Ishikawa (cell line): ENCODE measurements around the gene LAS1L.

Source experiments
- CEBPB ChIP-seq: IDR thresholded peaks from 2 replicates; pipeline ENCODE4 v1.6.1; 2012
- CREB1 ChIP-seq: IDR thresholded peaks from 2 replicates; pipeline ENCODE4 v1.6.1; 2012; ENCODE audit warnings: low read depth
- EGR1 ChIP-seq: IDR thresholded peaks from 2 replicates; pipeline ENCODE4 v1.6.1; 2012
- EP300 ChIP-seq: IDR thresholded peaks from 2 replicates; pipeline ENCODE4 v1.6.1; 2012; ENCODE audit warnings: borderline replicate concordance
- FOXM1 ChIP-seq: IDR thresholded peaks from 2 replicates; pipeline ENCODE4 v1.6.1; 2012; ENCODE audit warnings: low read depth, borderline replicate concordance
- NFIC ChIP-seq: IDR thresholded peaks from 2 replicates; pipeline ENCODE4 v1.6.1; 2012
- RAD21 ChIP-seq: IDR thresholded peaks from 2 replicates; pipeline ENCODE4 v1.6.1; 2012; ENCODE audit warnings: low read depth
- TAF1 ChIP-seq: IDR thresholded peaks from 2 replicates; pipeline ENCODE4 v1.6.1; 2012; ENCODE audit warnings: low read depth, mild to moderate bottlenecking
- TCF12 ChIP-seq: IDR thresholded peaks from 2 replicates; pipeline ENCODE4 v1.6.1; 2012; ENCODE audit warnings: low read depth
- TEAD4 ChIP-seq: IDR thresholded peaks from 2 replicates; pipeline ENCODE4 v1.6.1; 2012
- YY1 ChIP-seq: IDR thresholded peaks from 2 replicates; pipeline ENCODE4 v1.6.1; 2012; ENCODE audit warnings: low read depth
- ZBTB7A ChIP-seq: IDR thresholded peaks from 2 replicates; pipeline ENCODE4 v1.6.1; 2012; ENCODE audit warnings: low read depth
- TF ChIP-seq, protein P1 (sequence below): IDR thresholded peaks from 2 replicates; pipeline ENCODE4 v1.6.1; 2012
- TF ChIP-seq, protein P2 (sequence below): IDR thresholded peaks from 2 replicates; pipeline ENCODE4 v1.6.1; 2012; ENCODE audit warnings: low read depth, mild to moderate bottlenecking
- TF ChIP-seq, protein P3 (sequence below): IDR thresholded peaks from 2 replicates; pipeline ENCODE4 v1.6.1; 2012

Gene LAS1L

GRCh38 chrX:65488495-65488894 is 46.1 kb downstream of the LAS1L start:
- TF ChIP-seq TCF12: no peak
- TF ChIP-seq, protein P1, sequence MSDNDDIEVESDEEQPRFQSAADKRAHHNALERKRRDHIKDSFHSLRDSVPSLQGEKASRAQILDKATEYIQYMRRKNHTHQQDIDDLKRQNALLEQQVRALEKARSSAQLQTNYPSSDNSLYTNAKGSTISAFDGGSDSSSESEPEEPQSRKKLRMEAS: no peak
- TF ChIP-seq NFIC: no peak
- TF ChIP-seq TEAD4: no peak

DNA sequence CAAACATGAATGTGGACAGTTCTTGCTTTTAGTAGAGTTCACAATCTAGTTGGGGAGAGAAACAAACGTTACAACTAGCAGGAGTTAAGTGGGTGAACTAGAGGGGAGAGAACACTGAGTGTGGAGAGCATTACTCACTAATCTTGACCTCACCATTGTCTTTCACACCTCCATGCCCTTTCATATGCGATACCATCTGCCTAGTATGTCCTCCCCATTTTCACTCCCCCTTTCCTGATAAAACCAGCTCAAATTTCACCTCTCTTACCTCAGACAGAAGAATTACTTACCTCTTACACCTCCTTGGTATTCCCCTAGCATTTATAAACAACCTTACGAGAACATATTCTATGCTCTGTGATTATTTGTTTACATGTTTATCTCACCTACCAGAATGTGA is 53.6 kb downstream of the LAS1L start:
- TF ChIP-seq NFIC: no peak
- no peak for TF ChIP-seq ZBTB7A
- TF ChIP-seq CEBPB: no peak
- TF ChIP-seq EGR1: no peak
- TF ChIP-seq TEAD4: no peak
- no peak for TF ChIP-seq EP300
- TF ChIP-seq, protein P2, sequence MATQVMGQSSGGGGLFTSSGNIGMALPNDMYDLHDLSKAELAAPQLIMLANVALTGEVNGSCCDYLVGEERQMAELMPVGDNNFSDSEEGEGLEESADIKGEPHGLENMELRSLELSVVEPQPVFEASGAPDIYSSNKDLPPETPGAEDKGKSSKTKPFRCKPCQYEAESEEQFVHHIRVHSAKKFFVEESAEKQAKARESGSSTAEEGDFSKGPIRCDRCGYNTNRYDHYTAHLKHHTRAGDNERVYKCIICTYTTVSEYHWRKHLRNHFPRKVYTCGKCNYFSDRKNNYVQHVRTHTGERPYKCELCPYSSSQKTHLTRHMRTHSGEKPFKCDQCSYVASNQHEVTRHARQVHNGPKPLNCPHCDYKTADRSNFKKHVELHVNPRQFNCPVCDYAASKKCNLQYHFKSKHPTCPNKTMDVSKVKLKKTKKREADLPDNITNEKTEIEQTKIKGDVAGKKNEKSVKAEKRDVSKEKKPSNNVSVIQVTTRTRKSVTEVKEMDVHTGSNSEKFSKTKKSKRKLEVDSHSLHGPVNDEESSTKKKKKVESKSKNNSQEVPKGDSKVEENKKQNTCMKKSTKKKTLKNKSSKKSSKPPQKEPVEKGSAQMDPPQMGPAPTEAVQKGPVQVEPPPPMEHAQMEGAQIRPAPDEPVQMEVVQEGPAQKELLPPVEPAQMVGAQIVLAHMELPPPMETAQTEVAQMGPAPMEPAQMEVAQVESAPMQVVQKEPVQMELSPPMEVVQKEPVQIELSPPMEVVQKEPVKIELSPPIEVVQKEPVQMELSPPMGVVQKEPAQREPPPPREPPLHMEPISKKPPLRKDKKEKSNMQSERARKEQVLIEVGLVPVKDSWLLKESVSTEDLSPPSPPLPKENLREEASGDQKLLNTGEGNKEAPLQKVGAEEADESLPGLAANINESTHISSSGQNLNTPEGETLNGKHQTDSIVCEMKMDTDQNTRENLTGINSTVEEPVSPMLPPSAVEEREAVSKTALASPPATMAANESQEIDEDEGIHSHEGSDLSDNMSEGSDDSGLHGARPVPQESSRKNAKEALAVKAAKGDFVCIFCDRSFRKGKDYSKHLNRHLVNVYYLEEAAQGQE: no peak
- no peak for TF ChIP-seq RAD21
- TF ChIP-seq FOXM1: no peak
- no peak for TF ChIP-seq TAF1
- TF ChIP-seq, protein P3, sequence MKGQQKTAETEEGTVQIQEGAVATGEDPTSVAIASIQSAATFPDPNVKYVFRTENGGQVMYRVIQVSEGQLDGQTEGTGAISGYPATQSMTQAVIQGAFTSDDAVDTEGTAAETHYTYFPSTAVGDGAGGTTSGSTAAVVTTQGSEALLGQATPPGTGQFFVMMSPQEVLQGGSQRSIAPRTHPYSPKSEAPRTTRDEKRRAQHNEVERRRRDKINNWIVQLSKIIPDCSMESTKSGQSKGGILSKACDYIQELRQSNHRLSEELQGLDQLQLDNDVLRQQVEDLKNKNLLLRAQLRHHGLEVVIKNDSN: no peak
- TF ChIP-seq, protein P1: no peak
- TF ChIP-seq CREB1: no peak
- no peak for TF ChIP-seq YY1

DNA sequence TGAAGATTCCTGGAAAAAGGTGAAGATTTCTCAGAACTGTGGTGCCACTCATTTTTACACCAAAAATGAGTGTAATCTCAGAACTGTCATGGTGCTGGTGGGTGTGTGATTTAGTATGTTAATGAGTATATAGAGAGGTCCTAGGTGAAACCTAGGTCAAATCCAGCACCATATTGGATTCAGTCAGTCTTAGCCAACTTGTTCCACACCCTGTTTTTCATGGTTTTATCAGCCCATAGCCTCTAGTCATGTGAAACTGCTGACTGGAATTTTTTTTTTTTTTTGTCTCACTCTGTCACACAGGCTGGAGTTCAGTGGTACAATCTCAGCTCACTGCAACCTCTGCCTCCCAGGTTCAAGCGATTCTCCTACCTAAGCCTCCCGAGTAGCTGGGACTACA is 58.0 kb downstream of the LAS1L start:
- TF ChIP-seq ZBTB7A: no peak
- TF ChIP-seq RAD21: no peak
- TF ChIP-seq TAF1: no peak

- TF ChIP-seq EGR1 (no peak), TEAD4 (peak; percentile 67)
Observed at GRCh38 chrX:65463550-65463949, 71.0 kb downstream of the LAS1L start.
